GM12864 (cell line): ENCODE results near the gene IGFBP7.

ENCODE experiments used
- DNase-seq: peaks from one replicate; pipeline ENCODE4 v3.0.0-alpha.2; 2011; ENCODE audit warnings: low read depth
- H3K4me3 ChIP-seq: 2 replicates; pipeline ENCODE4 v1.5.1; 2011; ENCODE audit warnings: mild to moderate bottlenecking, low read depth, low read length, control low read depth
- TF ChIP-seq, protein P1 (sequence below): IDR thresholded peaks from 2 replicates; pipeline ENCODE4 v1.5.1; 2011; ENCODE audit warnings: low read depth, mild to moderate bottlenecking, moderate library complexity, low read length, control low read depth, inconsistent platforms; ENCODE audit errors: missing control alignments

Gene IGFBP7

DNA sequence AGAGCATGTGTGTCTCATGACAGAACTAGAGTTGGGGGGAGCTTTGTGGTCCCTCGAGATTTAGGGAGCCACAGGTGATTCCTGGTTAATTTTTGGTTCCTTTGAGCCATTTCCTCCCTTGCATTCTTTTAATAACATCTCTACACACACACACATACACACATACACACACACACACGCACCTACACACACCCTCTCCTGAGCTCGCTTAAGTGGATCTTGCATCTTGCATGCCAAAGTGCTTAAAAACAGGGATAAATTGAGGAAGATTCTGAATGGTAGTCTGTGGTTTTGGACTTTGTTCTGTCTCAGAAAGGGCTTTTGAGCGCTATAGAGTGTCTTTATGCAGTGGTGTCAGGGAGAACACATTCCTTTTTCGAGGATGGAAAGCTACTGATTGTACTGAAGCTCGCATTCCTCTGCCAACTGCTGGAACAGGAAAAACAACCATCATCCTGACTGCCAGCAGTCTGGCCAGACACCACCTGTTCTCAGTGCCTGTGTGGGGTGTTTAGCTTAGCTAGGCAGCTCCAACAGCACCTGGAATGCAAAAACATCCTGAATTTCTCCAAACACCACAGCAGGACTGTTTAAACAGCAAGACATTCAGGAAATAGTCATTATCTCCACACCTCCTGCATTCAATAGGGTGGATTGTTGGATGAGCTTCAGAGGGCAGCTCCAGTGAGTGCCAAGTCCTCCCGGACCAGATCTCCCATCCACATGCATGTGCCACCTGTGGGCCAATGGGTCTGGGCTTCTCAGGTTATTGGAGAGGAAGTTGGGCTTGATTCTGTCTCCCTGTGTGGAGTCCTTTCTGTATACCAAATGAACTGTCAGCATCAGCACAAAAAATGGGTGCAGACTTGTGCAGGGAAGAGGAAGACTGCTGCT lies 21.9 kb upstream of the IGFBP7 start:
- DNase-seq, result no peak
- H3K4me3 ChIP-seq, result no peak overlapping the region
- TF ChIP-seq, protein P1, sequence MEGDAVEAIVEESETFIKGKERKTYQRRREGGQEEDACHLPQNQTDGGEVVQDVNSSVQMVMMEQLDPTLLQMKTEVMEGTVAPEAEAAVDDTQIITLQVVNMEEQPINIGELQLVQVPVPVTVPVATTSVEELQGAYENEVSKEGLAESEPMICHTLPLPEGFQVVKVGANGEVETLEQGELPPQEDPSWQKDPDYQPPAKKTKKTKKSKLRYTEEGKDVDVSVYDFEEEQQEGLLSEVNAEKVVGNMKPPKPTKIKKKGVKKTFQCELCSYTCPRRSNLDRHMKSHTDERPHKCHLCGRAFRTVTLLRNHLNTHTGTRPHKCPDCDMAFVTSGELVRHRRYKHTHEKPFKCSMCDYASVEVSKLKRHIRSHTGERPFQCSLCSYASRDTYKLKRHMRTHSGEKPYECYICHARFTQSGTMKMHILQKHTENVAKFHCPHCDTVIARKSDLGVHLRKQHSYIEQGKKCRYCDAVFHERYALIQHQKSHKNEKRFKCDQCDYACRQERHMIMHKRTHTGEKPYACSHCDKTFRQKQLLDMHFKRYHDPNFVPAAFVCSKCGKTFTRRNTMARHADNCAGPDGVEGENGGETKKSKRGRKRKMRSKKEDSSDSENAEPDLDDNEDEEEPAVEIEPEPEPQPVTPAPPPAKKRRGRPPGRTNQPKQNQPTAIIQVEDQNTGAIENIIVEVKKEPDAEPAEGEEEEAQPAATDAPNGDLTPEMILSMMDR, result no peak

DNA sequence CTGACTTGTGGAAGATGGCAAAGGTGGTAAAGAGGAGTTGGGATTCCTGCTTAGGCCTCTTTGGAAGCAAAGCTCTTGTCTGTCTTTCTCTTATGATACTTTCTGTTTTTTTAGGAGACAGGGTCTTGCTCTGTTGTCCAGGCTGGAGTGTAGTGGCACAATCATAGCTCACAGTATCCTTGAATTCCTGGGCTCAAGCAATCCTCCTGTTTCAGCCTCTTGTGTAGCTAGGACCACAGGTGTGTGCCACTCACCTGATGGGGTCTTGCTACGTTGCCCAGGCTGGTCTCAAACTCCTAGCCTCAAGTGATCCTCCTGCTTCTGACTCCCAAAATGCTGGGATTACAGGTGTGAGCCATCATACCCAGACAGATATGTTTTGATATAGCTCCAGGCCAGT lies 19.3 kb upstream of the IGFBP7 start:
- TF ChIP-seq, protein P1, result no peak
- no peak overlapping the region for H3K4me3 ChIP-seq
- no peak for DNase-seq

DNA sequence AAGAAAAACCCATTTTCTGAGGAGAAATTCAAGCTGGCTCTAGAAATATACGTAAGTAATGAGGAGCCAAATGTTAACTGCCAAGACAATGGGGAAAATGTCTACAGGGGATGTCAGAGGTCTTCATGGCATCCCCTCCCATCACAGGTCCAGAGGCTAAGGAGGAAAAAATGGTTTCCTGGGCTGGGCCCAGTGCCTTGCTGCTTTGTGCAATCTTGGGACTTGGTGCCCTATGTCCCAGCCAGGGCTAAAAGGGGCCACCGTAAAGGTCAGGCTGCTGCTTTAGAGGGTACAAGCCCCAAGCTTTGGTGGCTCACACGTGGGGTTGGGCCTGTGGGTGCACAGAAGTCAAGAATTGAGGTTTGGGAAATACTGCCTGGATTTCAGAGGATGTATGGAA lies 17.2 kb upstream of the IGFBP7 start:
- no peak overlapping the region for H3K4me3 ChIP-seq
- TF ChIP-seq, protein P1, result no peak
- no peak for DNase-seq

DNA sequence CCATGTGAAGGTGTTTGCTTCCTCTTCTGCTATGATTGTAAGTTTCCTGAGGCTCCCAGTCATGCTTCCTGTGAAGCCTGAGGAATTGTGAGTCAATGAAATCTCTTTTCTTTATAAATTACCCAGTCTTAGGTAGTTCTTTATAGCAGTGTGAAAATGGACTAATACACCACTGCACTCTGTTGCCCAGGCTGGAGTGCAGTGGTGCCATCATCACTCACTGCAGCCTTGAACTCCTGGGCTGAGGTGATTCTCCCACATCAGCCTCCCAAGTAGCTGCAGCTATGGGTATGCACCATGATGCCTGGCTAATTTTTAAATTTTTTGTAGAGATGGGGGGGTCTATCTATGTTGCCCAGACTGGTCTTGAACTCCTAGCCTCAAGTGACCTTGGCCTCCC lies 15.8 kb upstream of the IGFBP7 start:
- no peak for DNase-seq
- TF ChIP-seq, protein P1, result no peak
- H3K4me3 ChIP-seq, result no peak overlapping the region

DNA sequence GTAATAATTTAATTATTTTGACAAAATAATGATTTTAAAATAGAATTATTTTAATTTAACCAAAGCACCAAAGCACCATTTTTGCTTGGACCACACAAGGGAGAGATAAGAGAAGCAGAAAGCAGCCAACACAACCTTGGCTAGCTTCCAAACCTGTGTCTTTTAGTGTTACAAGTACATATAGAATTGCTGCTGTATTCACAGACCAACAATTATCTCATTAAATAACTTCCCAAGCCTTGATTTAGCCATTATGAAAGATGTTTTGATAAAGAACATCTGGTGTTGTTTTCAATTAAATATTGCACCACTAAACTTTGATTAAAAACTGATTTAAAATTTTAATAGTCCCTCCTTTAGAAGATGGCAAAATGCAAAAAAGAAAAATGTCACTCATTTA lies 14.0 kb upstream of the IGFBP7 start:
- TF ChIP-seq, protein P1, result no peak
- H3K4me3 ChIP-seq, result no peak overlapping the region
- no peak for DNase-seq

DNA sequence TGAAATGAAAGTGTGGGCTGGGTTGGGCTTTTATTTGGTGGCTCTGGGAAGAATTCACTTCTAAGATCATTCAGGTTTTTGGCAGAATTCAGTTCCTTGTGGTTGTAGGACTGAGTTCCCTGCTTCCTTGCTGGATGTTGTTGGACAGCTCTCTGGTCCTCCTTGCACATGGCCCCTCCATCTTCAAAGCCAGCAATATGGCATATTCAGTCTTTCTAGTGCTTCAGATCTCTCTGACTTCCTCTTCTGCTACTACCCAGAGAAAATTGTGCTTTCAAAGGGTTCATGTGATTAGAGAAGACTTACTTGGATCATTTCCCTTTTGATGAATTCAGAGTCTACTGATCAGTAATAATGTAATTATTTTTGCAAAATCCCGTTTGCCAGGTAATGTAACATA lies 12.8 kb upstream of the IGFBP7 start:
- no peak overlapping the region for H3K4me3 ChIP-seq
- DNase-seq, result no peak
- TF ChIP-seq, protein P1, result no peak
